OCI-M2 (cell line): ENCODE data around the gene SERAC1.

Source experiments
- DNase-seq: peaks from one replicate; lab custom pipeline; 2025; ENCODE audit not compliant: unreplicated experiment; lab: John Stamatoyannopoulos, UW

The SERAC1 gene

DNA sequence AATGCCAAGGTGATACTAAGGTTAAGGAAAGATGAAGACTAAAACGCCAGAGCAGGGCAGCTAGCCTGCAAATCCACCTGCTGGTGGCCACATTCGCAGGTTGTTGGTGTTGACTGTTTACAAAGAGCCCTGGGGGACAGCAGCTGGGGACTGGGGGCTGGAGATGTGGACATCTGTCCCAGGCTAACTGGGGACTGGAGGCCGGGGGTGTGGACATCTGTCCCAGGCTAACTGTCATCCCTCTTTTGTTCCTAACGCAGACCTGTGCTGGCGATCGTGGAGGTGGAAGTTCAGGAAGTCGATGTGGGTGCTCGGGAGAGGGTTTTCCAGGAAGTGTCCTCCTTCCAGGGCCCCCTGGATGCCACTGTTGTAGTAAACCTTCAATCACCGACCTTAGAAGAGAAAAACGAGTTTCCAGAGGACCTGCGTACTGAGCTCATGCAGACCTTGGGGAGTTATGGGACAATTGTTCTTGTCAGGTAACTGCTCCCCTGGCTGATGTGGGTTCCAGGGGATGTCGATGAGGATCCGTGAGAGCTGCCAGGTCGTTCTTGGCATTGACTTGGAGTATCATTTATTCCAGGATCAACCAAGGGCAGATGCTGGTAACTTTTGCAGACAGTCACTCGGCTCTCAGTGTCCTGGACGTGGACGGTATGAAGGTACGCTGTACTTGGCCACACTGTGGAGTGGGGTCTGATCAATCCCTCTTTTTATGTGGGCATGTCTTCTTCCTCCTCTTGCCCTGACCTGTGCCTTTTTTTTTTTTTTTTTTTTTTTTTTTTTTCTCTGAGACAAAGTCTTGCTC is 87.0 kb downstream of the SERAC1 start:
- no peak for DNase-seq

DNA sequence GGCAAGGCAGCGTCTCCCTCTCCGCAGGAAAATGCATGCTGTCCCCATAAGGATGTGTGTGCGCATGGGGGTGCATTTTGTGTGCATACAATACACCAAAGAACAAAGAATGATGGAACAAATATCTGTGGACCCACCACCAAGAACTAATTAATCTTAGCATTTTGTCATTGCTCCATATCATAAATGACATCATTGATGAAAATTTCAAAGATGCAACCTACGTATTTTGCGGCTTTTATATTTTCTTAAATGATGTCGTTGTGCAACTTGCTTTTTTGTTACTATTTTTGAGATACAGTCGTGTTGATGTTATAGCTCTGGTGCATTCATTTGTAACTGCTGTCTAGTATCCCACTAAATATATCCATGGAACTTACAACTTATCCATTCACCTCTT is 89.7 kb downstream of the SERAC1 start:
- DNase-seq, result no peak

DNA sequence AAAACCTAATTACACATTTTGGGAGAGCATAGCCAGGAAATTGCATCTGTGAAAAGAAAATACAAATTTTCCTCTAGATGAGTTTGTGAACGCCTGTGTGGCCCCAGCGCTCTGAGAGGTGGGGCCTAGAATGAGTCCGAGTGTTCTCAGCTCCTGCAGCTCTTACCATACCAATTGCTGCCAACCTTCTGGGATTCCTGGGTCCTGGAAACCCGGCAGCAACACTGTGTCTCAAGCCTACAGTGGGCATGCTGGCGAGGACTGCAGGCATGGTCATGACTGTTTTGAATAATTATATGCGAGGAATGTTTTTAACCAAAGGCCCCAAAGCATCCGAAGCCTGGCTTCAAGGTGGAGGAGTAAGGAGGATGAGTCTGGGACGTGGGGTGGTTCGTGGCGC is 90.4 kb downstream of the SERAC1 start:
- no peak for DNase-seq

DNA sequence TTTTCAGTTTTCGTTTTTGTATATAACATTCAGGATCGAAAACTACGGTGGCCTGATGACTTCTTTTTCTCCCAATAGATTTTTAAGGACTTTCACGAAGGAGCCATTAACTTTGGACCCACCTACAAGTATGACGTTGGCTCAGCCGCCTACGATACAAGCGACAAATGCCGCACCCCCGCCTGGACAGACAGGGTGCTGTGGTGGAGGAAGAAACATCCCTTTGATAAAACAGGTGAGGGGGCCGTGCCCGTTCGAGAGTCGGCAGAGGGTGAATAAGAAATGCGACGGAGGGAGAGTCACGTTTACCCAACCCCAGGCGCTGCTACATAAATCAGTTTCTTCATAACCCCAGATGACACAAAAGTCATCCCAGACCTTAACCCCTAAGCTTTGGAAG is 91.5 kb downstream of the SERAC1 start:
- DNase-seq, result no peak

DNA sequence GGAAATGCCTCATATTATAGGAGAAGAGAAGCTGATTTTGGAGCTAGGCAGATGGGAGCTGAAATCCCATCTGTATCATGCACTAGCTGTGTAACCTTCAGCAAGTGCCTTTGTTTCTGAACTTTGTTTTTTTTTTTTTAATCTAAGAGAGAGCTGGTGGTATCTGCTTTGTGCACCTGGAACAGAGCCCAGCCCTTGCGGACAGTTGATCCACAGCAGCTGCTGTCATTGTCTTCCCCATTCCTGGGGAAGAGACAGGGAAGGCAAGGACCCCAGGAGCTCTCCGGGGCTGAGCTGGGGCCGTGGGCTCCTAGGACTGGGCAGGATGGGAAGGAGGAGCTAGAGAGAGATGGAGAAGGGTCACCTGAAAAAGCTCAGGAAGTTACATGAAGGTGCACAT is 94.3 kb downstream of the SERAC1 start:
- DNase-seq, result no peak

DNA sequence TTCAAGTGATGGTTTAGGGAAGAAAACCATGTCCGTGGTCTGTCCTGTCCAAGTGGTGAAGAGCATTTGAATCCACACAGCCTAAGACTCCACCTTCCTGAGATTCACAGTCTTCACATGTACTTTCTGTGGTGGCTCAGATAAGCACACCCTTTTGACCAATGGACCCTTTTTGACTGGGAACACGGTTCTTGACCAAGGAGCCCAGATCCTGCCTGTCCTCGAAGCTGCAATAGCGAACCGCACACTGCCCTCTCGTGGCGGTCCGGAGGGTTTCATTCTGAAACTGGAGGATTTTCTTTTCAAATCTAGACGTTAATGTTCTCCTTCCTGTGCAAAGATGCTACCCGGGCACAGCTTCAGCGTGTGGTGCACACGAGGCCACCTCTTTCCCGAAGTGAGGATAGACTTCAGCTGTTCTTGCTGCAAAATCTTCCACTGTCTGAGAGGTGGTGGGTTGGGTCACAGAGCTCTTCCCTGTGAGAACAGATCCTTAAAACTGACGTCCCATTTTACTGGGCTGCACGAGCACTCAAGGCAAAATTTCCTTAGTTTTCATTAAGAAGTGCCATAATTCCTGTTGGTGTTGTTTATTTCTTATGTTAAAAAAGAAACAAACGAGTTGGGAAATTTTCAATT is 95.9 kb downstream of the SERAC1 start:
- DNase-seq, result peak; percentile 44

GRCh38 chr6:158071121-158072082 is 96.7 kb downstream of the SERAC1 start:
- no peak for DNase-seq

DNA sequence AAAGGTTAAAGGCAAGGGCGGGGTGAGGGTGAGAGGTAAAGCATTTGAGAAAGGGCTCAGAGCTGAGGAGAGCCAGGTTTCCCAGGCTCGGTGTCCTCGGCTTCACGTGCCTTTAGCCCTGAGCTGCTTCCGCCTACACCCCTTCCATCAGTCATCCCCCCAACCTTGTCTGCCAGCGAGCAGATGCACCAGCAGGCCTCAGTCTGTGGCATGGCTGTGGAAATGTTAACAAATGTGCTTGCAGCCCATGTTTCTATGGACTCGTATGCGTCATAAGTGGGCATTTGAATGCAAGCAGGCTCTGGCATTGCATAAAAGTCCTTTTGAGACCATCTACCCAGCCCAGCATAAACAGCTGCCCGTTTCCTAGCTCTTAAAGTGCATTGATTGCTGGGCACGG is 97.5 kb downstream of the SERAC1 start:
- no peak for DNase-seq

- DNase-seq, result no peak
Measured at GRCh38 chr6:158069800-158070195, 98.3 kb downstream of the SERAC1 start.

- DNase-seq, result no peak
Measured at GRCh38 chr6:158068893-158069799, 98.9 kb downstream of the SERAC1 start.

GRCh38 chr6:158068156-158068892 is 99.7 kb downstream of the SERAC1 start:
- DNase-seq, result no peak

GRCh38 chr6:158067436-158068015 is 100.5 kb downstream of the SERAC1 start:
- DNase-seq, result no peak

DNA sequence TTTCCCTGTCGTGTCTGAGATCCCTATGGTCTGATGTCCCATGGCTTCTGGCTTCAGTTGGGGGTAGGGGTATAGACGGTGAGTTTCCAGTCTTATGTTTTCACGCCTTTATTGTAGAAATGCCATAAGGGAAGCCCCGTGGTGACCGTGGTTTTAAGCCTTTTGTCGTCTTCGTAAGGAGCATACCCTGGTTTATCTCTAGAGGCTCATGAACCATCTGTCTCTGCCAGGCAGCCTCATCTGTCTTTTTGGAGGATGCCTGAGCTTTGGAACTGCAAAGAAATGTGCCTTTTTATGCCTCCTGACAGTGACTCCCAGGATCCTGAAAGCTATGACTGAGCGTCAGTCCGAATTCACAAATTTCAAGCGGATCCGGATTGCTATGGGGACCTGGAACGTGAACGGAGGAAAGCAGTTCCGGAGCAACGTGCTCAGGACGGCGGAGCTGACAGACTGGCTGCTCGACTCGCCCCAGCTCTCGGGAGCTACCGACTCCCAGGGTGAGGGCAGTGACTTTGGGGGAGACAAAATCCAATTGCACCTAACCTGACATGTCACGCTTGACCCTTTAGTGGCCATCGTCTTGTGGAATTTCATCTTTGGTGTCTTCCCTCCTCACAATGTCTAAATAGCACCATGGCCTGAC is 101.8 kb downstream of the SERAC1 start:
- no peak for DNase-seq

DNA sequence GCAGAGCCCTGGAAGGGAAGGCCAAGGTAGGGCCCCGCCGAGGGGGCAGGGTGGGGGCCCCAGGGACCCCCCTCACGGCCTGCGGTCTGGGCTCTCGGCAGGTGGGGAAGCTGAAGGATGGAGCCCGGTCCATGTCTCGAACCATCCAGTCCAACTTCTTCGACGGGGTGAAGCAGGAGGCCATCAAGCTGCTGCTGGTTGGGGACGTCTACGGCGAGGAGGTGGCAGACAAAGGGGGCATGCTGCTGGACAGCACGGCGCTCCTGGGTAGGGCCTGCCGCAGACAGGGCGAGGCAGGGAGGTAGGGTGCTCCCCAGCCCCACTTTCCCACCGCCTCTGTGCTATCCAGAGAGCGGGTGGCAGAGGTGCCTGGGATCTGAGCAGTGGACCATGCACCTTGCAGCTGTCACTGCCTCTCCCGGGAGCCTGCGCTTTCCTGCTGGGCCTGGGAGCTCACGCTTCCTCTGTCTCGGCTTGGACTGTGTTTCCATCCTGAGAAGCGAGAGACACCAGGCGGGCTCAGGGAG is 103.3 kb downstream of the SERAC1 start:
- no peak for DNase-seq

DNA sequence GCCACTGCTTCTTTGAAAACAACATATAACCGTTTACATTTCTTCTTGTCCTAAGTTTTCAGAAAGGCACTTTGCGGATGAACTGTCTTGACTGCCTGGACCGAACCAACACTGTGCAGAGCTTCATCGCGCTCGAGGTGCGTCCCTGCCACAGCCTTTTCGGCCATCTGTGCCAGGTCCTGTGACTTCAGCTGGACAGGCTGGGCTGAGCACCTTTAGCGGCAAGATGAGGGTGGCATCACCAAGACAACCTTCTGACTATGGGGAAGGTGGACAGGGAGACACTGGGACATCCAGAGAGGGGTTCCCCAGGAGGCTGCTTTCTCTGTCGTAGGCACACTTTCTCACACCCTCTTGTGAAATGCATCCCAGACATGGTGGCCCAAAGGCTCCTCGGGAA is 104.3 kb downstream of the SERAC1 start:
- no peak for DNase-seq

DNA sequence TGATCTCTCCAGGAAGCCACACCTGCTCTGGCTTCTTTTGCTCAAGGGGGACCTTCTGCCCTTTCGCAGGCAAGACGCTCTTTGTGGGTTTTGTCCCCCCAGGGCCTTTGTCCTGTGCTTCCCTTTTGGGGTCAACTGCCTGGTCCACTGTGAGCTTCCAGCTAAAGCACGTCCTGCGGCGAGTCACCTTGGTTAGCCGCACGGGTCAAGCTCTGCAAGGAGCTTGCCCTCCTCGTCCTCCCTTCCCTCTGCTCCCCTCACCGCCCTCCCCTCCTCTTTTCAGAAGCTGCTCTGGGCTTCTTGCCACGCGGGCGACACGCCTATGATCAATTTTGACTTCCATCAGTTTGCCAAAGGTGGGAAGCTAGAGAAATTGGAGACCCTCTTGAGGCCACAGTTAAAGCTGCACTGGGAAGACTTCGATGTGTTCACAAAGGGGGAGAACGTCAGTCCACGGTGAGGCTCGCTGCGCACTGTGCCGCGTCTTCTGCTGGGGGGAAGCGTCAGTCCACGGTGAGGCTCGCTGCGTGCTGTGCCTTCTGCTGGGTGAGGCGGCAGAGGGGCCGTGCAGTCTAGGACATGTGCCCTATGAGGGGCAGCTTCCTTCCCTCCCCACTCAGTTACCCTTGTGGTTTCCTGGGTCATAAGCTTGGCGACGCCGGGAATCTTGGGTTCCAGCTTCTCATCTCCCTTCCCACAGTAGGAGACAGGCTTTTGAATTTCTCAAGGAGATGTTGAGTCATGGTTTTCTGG is 106.2 kb downstream of the SERAC1 start:
- DNase-seq, result no peak

DNA sequence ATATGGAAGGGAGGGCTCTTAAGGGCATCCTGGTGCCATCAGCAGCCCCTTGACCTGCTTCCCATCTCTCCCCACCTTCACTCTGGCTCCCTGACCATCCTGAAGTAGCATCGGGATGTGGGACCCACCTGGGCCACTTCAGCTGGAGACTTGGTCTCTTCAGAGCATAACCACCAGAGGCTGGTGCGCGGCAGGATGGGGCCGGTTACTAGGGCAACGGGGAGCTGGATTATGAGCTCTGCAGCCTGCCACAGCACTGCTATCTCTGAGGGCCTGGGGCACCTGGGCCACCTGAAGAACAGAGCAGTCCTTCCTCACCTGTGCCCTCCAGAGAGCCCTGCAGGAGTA is 106.7 kb downstream of the SERAC1 start:
- DNase-seq, result no peak
